Uterus (tissue), 2 donors: Measurements from ENCODE around the gene MAP1S.

Experiments
- CTCF ChIP-seq, 4 experiments: fragments of 200-600 bp in 2 of 4; fragments of 450-650 bp in 2 of 4; sonication (generic) in 2 of 4; IDR thresholded peaks; one replicate each; pipeline ENCODE4 v1.5.1; 2016 to 2019; ENCODE audit warnings: antibody characterized with exemption in 4 of 4, mild to moderate bottlenecking in 2 of 4, moderate library complexity in 1 of 4
- POLR2A ChIP-seq, 2 donors: fragments of 450-650 bp; IDR thresholded peaks; one replicate each; pipeline ENCODE4 v1.6.1; 2016; ENCODE audit warnings: antibody characterized with exemption in 2 of 2, mild to moderate bottlenecking in 1 of 2, moderate library complexity in 1 of 2

- no peak for TF ChIP-seq CTCF (IDR thresholded peaks at IDR 0.05)
- TF ChIP-seq POLR2A (IDR thresholded peaks at IDR 0.05), result no peak
Measured at GRCh38 chr19:17716309-17716929, 2.9 kb upstream of the MAP1S start.
